SK-N-SH (cell line): ENCODE results near the gene MRGPRD.

Experiments used
- EZH2phosphoT487 ChIP-seq: fragments of 200-600 bp; sonication (generic); IDR thresholded peaks from 2 replicates; pipeline ENCODE4 v1.6.1; 2017; ENCODE audit warnings: low read depth, mixed run types, mild to moderate bottlenecking, antibody characterized with exemption, moderate library complexity, borderline replicate concordance
- GATA2 ChIP-seq: sonication (generic); formaldehyde crosslinking; IDR thresholded peaks from 2 replicates; pipeline ENCODE4 v1.5.0; 2020; ENCODE audit warnings: mild to moderate bottlenecking, missing genetic modification reagents
- POLR2AphosphoS5 ChIP-seq: IDR thresholded peaks from 2 replicates; pipeline ENCODE4 v1.6.1; 2012; ENCODE audit warnings: low read depth, low read length
- TEAD4 ChIP-seq: IDR thresholded peaks from 2 replicates; pipeline ENCODE4 v1.4.0; 2012; ENCODE audit warnings: mild to moderate bottlenecking, borderline replicate concordance; ENCODE audit not compliant: insufficient read depth
- YY1 ChIP-seq: IDR thresholded peaks from 2 replicates; pipeline ENCODE4 v1.4.0; 2012; ENCODE audit warnings: low read depth, mild to moderate bottlenecking
- TF ChIP-seq, protein P1 (sequence below): fragments of 200-600 bp; sonication (generic); IDR thresholded peaks from 2 replicates; pipeline ENCODE4 v1.6.1; 2017; ENCODE audit warnings: antibody characterized with exemption, mild to moderate bottlenecking, moderate library complexity
- TF ChIP-seq, protein P2 (sequence below): IDR thresholded peaks from 2 replicates; pipeline ENCODE4 v1.4.0; 2012; ENCODE audit warnings: low read depth
- TF ChIP-seq, protein P3 (sequence below): IDR thresholded peaks from 2 replicates; pipeline ENCODE4; 2012

DNA sequence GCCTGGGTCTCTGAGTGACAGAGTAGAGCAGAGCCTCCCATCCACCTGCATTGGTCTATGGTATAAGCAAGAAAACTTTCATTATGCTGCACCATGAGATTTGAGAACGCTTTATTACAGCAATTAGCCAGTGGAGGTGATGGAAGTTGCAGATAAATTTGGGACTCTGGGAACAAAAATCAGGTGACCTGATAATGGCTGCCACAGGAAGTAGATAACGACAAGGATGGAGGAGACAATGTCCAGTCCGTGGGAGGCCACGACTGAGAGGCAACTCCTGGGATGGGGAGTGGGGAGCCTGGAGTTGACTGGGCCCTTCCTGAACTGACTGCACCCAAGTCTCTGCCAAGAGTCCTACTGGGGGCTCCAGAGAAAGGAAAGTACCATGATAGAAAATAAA is 4.7 kb downstream of the MRGPRD start:
- TF ChIP-seq, protein P1, sequence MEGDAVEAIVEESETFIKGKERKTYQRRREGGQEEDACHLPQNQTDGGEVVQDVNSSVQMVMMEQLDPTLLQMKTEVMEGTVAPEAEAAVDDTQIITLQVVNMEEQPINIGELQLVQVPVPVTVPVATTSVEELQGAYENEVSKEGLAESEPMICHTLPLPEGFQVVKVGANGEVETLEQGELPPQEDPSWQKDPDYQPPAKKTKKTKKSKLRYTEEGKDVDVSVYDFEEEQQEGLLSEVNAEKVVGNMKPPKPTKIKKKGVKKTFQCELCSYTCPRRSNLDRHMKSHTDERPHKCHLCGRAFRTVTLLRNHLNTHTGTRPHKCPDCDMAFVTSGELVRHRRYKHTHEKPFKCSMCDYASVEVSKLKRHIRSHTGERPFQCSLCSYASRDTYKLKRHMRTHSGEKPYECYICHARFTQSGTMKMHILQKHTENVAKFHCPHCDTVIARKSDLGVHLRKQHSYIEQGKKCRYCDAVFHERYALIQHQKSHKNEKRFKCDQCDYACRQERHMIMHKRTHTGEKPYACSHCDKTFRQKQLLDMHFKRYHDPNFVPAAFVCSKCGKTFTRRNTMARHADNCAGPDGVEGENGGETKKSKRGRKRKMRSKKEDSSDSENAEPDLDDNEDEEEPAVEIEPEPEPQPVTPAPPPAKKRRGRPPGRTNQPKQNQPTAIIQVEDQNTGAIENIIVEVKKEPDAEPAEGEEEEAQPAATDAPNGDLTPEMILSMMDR, result no peak
- no peak for TF ChIP-seq EZH2phosphoT487
- no peak for TF ChIP-seq GATA2 (CRISPR knock-in tag)
- TF ChIP-seq POLR2AphosphoS5, result no peak
- no peak for TF ChIP-seq TEAD4
- no peak for TF ChIP-seq YY1
- TF ChIP-seq, protein P2, sequence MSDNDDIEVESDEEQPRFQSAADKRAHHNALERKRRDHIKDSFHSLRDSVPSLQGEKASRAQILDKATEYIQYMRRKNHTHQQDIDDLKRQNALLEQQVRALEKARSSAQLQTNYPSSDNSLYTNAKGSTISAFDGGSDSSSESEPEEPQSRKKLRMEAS, result no peak
- TF ChIP-seq, protein P3, sequence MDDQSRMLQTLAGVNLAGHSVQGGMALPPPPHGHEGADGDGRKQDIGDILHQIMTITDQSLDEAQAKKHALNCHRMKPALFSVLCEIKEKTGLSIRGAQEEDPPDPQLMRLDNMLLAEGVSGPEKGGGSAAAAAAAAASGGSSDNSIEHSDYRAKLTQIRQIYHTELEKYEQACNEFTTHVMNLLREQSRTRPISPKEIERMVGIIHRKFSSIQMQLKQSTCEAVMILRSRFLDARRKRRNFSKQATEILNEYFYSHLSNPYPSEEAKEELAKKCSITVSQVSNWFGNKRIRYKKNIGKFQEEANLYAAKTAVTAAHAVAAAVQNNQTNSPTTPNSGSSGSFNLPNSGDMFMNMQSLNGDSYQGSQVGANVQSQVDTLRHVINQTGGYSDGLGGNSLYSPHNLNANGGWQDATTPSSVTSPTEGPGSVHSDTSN, result no peak
